GM12878 (cell line): Measurements from ENCODE around the gene GALNT16. TPM values are rescaled to one million over a fixed set of nuclear protein-coding genes. Genes with fewer than 3 reads are reported as not detected.

Experiments used
- CREM ChIP-seq: IDR thresholded peaks from 2 replicates; pipeline ENCODE4 v1.6.1; 2014; ENCODE audit warnings: antibody characterized with exemption, low read depth
- FOS ChIP-seq: IDR thresholded peaks from 3 replicates; pipeline ENCODE4 v1.6.1; 2011; ENCODE audit warnings: borderline replicate concordance; ENCODE audit not compliant: insufficient read length; ENCODE audit errors: extremely low read depth
- POU2F2 ChIP-seq: IDR thresholded peaks from 3 replicates; pipeline ENCODE4 v1.6.1; 2011; ENCODE audit warnings: low read depth, mild to moderate bottlenecking, low read length, borderline replicate concordance
- PRDM15 ChIP-seq: fragments of 450-650 bp; formaldehyde crosslinking; IDR thresholded peaks from 2 replicates; pipeline ENCODE4 v1.4.0; 2020; ENCODE audit warnings: mild to moderate bottlenecking, moderate library complexity
- REST ChIP-seq: IDR thresholded peaks from 2 replicates; pipeline ENCODE4 v1.6.1; 2012; ENCODE audit warnings: mild to moderate bottlenecking, low read depth, low read length
- STAT3 ChIP-seq: IDR thresholded peaks from 2 replicates; pipeline ENCODE4 v1.6.1; 2011; ENCODE audit warnings: low read depth, low read length, improper control_type of control experiment
- USF1 ChIP-seq: IDR thresholded peaks from 2 replicates; pipeline ENCODE4 v1.6.1; 2011; ENCODE audit warnings: borderline replicate concordance, low read depth, mild to moderate bottlenecking, moderate library complexity, mixed read lengths, low read length; ENCODE audit not compliant: insufficient read depth; ENCODE audit errors: extremely low read length
- ZBTB11 ChIP-seq: fragments of 450-650 bp; formaldehyde crosslinking; IDR thresholded peaks from 2 replicates; pipeline ENCODE4 v1.5.0; 2022; ENCODE audit warnings: mild to moderate bottlenecking, missing genetic modification characterization
- polyA plus RNA-seq, 11 experiments: library from polyadenylated mRNA; depleted of rRNA in 4 of 11; unstranded in 6 of 11; stranded (reverse) in 5 of 11; fragments of >200 nt; fragmentation: Nextera tagmentation in 4 of 11; fragmentation: Illumina TruSeq in 1 of 11; extraction: Ambion mirVana in 4 of 11; extraction: Trizol in 1 of 11; gene quantifications; 1 replicate in 1 of 11; 2 replicates in 10 of 11; pipeline versions ENCODE4 v1.2.1 to v1.2.3, GENCODE V29; 2011 to 2016; ENCODE audit warnings: inconsistent platforms in 2 of 11, missing spikeins in 2 of 11, low read depth in 1 of 11
- total RNA-seq, 4 experiments: library from RNA; depleted of rRNA in 3 of 4; stranded (reverse); fragments of >200 nt in 3 of 4; fragmentation: Illumina TruSeq in 1 of 4; extraction: Trizol in 1 of 4; gene quantifications; 2 replicates each; pipeline versions ENCODE4 v1.2.1 to v1.2.3, GENCODE V29; 2013 to 2021

GALNT16 gene
- total and polyA plus RNA-seq, 10 of the 15 experiments (the other 5 are each of a cell fraction or from before 2014, with no cell fraction given): under 0.01 to 0.08 (median 0.03) TPM; not detected in 3

GRCh38 chr14:69263364-69263763 is 3.4 kb downstream of the GALNT16 start (continued):
- TF ChIP-seq PRDM15 (CRISPR knock-in tag) (no peak), STAT3 (no peak), ZBTB11 (CRISPR knock-in tag) (no peak), USF1 (no peak), FOS (no peak), REST (no peak), POU2F2 (no peak), CREM (no peak)
- TF ChIP-seq, all 136 proteins: peak for 0
